Activated CD8-positive, alpha-beta T cell treated with anti-CD3 and anti-CD28 coated beads for 36 hours (primary cell): Measurements from ENCODE around the gene RNF34. TPM values are rescaled to one million over a fixed set of nuclear protein-coding genes. Genes with fewer than 3 reads are reported as not detected.
A peak's percentile ranks its signal among the peaks of the same experiment; 100 is the strongest.

ENCODE experiments used
- ATAC-seq: fragments of 200-7000 bp; cut with Tn5 transposase; one replicate; pipeline ENCODE4 v1.10.0; 2021; ENCODE audit warnings: mild to moderate bottlenecking, moderate library complexity
- CTCF ChIA-PET: fragments of 350-600 bp; sonication (Branson Sonifier 250); formaldehyde crosslinking; loops from one replicate; lab custom pipeline; 2021; ENCODE audit warnings: antibody characterized with exemption; lab: Charles Lee
- POLR2A ChIA-PET: fragments of 350-600 bp; sonication (Branson Sonifier 250); formaldehyde crosslinking; loops from one replicate; lab custom pipeline; 2021; ENCODE audit warnings: antibody characterized with exemption; lab: Charles Lee
- DNase-seq: peaks from one replicate; pipeline ENCODE4 v3.0.0-alpha.2; 2020
- H3K27ac Mint-ChIP-seq: one replicate; pipeline ENCODE4 v1.8.0; 2021; ENCODE audit warnings: mild to moderate bottlenecking, mixed read lengths
- H3K27me3 Mint-ChIP-seq: one replicate; pipeline ENCODE4 v1.8.0; 2021; ENCODE audit warnings: mixed read lengths
- H3K36me3 Mint-ChIP-seq: one replicate; pipeline ENCODE4 v1.8.0; 2021; ENCODE audit warnings: low read depth, mixed read lengths
- H3K4me1 Mint-ChIP-seq: one replicate; pipeline ENCODE4 v1.8.0; 2021; ENCODE audit warnings: low read depth, mixed read lengths
- H3K4me3 Mint-ChIP-seq: one replicate; pipeline ENCODE4 v1.8.0; 2021; ENCODE audit warnings: mild to moderate bottlenecking, moderate library complexity, mixed read lengths
- H3K9me3 Mint-ChIP-seq: one replicate; pipeline ENCODE4 v1.8.0; 2021; ENCODE audit warnings: mixed read lengths
- intact Hi-C: fragments of 100-400 bp; cut with micrococcal nuclease; formaldehyde crosslinking; loops from one replicate; pipeline ENCODE4 v1.10.0; 2022
- total RNA-seq, 2 experiments: library from RNA; stranded (reverse); gene quantifications; one replicate each; pipeline ENCODE4 v1.2.3, GENCODE V29; 2021
- TF ChIP-seq, protein P1 (sequence below): fragments of 200-600 bp; IDR thresholded peaks from one replicate; pipeline ENCODE4 v1.8.0; 2022; ENCODE audit warnings: antibody characterized with exemption, mild to moderate bottlenecking

The RNF34 gene
- total RNA-seq, 2 experiments from 2014 or later, result 44.1 to 44.9 TPM

DNA sequence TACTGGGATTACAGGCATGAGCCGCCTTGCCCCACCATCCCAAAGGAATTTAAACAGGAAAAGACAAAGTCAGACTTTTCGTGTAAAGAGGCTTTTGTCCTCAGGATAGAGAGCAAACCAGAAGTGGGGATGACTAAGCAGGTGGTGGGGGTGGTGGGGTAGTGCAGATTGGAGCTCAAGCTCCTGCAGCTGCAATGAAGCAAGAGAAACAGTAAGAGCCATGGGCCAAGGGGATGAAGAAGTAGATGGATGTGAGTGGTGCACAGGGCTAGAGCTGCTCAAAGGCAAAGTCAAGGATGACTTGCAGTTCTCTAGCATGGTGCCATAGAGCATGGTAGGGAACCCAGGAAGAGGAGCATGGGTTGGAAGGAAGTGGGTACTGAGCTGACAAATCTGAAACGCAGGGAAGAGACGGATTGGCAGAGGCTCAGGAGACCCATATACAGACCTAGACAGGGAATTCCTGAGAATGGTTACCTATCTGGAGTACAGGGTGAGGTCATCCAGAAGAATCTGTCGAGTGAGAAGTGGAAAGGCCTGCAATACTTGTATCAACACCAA is 11.4 kb upstream of the RNF34 start:
- TF ChIP-seq, protein P1, sequence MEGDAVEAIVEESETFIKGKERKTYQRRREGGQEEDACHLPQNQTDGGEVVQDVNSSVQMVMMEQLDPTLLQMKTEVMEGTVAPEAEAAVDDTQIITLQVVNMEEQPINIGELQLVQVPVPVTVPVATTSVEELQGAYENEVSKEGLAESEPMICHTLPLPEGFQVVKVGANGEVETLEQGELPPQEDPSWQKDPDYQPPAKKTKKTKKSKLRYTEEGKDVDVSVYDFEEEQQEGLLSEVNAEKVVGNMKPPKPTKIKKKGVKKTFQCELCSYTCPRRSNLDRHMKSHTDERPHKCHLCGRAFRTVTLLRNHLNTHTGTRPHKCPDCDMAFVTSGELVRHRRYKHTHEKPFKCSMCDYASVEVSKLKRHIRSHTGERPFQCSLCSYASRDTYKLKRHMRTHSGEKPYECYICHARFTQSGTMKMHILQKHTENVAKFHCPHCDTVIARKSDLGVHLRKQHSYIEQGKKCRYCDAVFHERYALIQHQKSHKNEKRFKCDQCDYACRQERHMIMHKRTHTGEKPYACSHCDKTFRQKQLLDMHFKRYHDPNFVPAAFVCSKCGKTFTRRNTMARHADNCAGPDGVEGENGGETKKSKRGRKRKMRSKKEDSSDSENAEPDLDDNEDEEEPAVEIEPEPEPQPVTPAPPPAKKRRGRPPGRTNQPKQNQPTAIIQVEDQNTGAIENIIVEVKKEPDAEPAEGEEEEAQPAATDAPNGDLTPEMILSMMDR, result no peak
- ATAC-seq, result no peak
- Mint-ChIP-seq H3K4me3 (no peak overlapping the region), H3K27me3 (no peaks in the 10 kb centered on the region), H3K9me3 (no peaks in the 10 kb centered on the region), H3K4me1 (peaks cover 8% of the 10 kb centered on the region), H3K36me3 (no peaks in the 10 kb centered on the region), H3K27ac (no peak overlapping the region)
- intact Hi-C loops, result no loop called here
- POLR2A ChIA-PET, result interaction anchor here (1.2 to 1.9 kb wide), 2 partner anchors 12 to 55 kb away, joined by 4 to 9 read pairs; partner anchors contain the start of gene RNF34
- peak; percentile 6 for DNase-seq
- CTCF ChIA-PET, result interaction anchor here (1.1 to 1.4 kb wide), 2 partner anchors 14 to 74 kb away, joined by 3 read pairs; no protein-coding TSS in a partner anchor

DNA sequence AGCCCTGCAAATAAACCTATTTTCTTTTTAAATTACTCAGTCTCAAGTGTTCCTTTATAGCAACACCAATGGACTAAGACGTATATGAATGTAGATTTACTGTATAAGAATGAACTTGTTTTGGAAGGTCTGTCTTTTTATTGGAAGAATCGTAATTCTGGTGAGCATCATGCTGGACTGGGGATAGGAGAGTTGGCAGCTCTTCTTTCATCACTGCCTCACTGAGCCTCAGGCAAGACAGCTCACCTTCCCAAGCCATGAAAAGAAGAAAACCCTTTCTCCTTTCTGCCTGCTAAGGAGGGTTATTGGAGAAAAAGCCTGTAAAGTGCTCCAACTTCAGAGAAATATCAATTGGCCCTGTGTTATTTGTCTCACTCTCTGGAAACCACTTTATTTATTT is 9.1 kb upstream of the RNF34 start:
- Mint-ChIP-seq H3K27ac (no peak overlapping the region), H3K9me3 (no peaks in the 10 kb centered on the region), H3K4me1 (peaks cover 8% of the 10 kb centered on the region), H3K36me3 (no peaks in the 10 kb centered on the region), H3K4me3 (no peak overlapping the region), H3K27me3 (no peaks in the 10 kb centered on the region)
- ATAC-seq, result no peak
- no peak for DNase-seq
- TF ChIP-seq, protein P1, result no peak
- ChIA-PET POLR2A (interaction anchor here (1.5 kb wide), 1 partner anchor 10 kb away, joined by 13 read pairs; the partner anchor contains the start of gene RNF34), CTCF (interaction anchor here (1.5 kb wide), 1 partner anchor 404 kb away, joined by 5 read pairs; no protein-coding TSS in a partner anchor)
- intact Hi-C loops, result no loop called here

DNA sequence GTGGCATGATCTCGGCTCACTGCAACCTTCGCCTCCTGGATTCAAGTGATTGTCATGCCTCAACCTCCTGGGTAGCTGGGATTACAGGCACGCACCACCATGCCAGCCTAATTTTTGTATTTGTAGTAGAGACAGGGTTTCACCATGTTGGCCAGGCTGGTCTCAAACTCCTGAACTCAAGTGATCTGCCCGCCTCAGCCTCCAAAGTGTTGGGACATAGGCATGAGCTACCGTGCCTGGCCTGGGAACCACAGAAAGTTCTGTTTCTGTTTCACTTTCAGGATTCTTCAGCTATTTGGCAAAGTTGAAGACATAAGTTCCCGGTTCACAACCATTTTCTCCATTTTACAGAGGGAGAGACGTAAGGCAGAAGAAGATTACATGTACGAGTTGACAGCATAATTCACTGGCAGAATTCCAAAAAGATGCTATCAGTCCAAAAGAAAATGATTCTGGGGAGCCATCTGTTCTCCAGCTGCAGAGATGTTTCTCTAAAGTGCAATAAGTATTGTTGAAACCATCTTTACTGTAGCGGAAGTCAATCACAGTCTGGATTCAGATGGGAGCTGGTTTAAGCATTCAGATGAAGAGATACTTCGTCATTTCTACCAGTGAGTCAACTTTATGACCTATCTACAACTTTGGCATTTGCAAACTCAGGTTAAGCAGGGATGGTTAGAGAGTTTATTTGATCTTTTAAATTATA is 8.1 kb upstream of the RNF34 start:
- CTCF ChIA-PET, result interaction anchor here (1.1 to 1.5 kb wide), 4 partner anchors 9 to 403 kb away, joined by 3 to 9 read pairs (median 4); partner anchors contain the start of gene RNF34

DNA sequence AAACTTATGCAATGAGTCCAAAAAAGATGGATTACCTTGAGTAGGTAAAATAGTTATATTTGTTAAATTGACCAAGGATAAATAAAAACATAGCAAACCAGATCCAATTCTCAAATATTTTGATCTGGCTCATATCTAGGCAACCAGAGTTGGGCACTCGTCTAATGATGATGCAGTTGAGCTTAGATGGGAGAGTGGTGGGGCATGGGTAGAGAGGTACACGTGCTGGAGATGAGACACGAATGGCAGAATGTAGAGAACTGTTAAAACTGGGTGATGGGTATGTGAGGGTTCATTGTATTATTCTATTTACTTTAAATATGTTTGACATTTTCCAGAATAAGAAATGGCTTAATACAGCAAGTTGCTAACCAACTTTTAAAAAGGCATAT is 7.6 kb upstream of the RNF34 start:
- DNase-seq, result no peak
- no peak overlapping the region for H3K27ac Mint-ChIP-seq
- no peaks in the 10 kb centered on the region for H3K27me3 Mint-ChIP-seq
- H3K9me3 Mint-ChIP-seq, result no peaks in the 10 kb centered on the region
- ChIA-PET POLR2A (interaction anchor here (0.5 to 1.5 kb wide), 4 partner anchors 8 to 217 kb away, joined by 3 to 13 read pairs (median 3); partner anchors contain the start of gene RNF34), CTCF (interaction anchor here (1.1 to 1.5 kb wide), 4 partner anchors 8 to 402 kb away, joined by 3 to 9 read pairs (median 4); partner anchors contain the start of gene RNF34)
- ATAC-seq, result no peak
- H3K4me3 Mint-ChIP-seq, result no peak overlapping the region
- TF ChIP-seq, protein P1, result no peak
- intact Hi-C loops, result no loop called here
- no peaks in the 10 kb centered on the region for H3K36me3 Mint-ChIP-seq
- H3K4me1 Mint-ChIP-seq, result peaks cover 8% of the 10 kb centered on the region

More for the DNA sequence above, 8.1 kb upstream of the RNF34 start:
- peak overlapping the region; percentile 24 for H3K4me3 Mint-ChIP-seq
- no peaks in the 10 kb centered on the region for H3K36me3 Mint-ChIP-seq
- peak; percentile 72 for ATAC-seq
- peak overlapping the region; percentile 15 for H3K27ac Mint-ChIP-seq
- no peaks in the 10 kb centered on the region for H3K9me3 Mint-ChIP-seq
- POLR2A ChIA-PET, result interaction anchor here (0.5 to 1.5 kb wide), 4 partner anchors 9 to 218 kb away, joined by 3 to 13 read pairs (median 3); partner anchors contain the start of gene RNF34
- TF ChIP-seq, protein P1, result no peak
- peaks cover 8% of the 10 kb centered on the region for H3K4me1 Mint-ChIP-seq
- intact Hi-C loops, result no loop called here
- H3K27me3 Mint-ChIP-seq, result no peaks in the 10 kb centered on the region
- DNase-seq, result peak; percentile 55
